B cell (primary cell): ENCODE measurements around the gene ANP32A. TPM values are rescaled to one million over a fixed set of nuclear protein-coding genes. Genes with fewer than 3 reads are reported as not detected.

Experiments used
- ATAC-seq: fragments of 200-7000 bp; cut with Tn5 transposase; one replicate; pipeline ENCODE4 v1.10.0; 2021; ENCODE audit warnings: low read depth, mild to moderate bottlenecking, moderate number of reproducible peaks, moderate library complexity
- CTCF ChIA-PET: fragments of 350-600 bp; sonication (Branson Sonifier 250); formaldehyde crosslinking; loops from one replicate; lab custom pipeline; 2021; ENCODE audit warnings: antibody characterized with exemption, inconsistent platforms; lab: Charles Lee
- POLR2A ChIA-PET: fragments of 350-600 bp; sonication (Branson Sonifier 250); formaldehyde crosslinking; loops from one replicate; lab custom pipeline; 2021; ENCODE audit warnings: antibody characterized with exemption; lab: Charles Lee
- DNase-seq: peaks from one replicate; pipeline ENCODE4 v3.0.0; 2013
- H2AFZ ChIP-seq: 2 replicates; pipeline ENCODE4 v1.6.1; 2012; ENCODE audit warnings: mild to moderate bottlenecking, low read depth, low read length; ENCODE audit not compliant: insufficient read depth, poor library complexity, severe bottlenecking
- H3K27ac ChIP-seq, 2 donors: 1 replicate in 1 of 2; 2 replicates in 1 of 2; pipeline ENCODE4 v1.5.1; 2012 to 2013; ENCODE audit warnings: low read length in 2 of 2, mild to moderate bottlenecking in 2 of 2, moderate library complexity in 1 of 2
- H3K27me3 ChIP-seq, 4 experiments: fragments of 200-600 bp in 1 of 4; sonication (generic) in 1 of 4; replicated peaks in 1 of 4; 1 replicate in 2 of 4; 2 replicates in 2 of 4; pipeline versions ENCODE4 v1.6.1 to v1.7.0; 2013 to 2016; ENCODE audit warnings: low read length in 3 of 4, mild to moderate bottlenecking in 2 of 4, mixed read lengths in 1 of 4, moderate library complexity in 1 of 4; ENCODE audit not compliant: insufficient read depth in 4 of 4, control insufficient read depth in 3 of 4; ENCODE audit errors: control extremely low read depth in 1 of 4
- H3K36me3 ChIP-seq, 2 experiments: replicated peaks in 1 of 2; 1 replicate in 1 of 2; 2 replicates in 1 of 2; pipeline versions ENCODE4 v1.6.1 to v1.7.1; 2013; ENCODE audit warnings: low read length in 1 of 2; ENCODE audit not compliant: insufficient read depth in 2 of 2, control insufficient read depth in 1 of 2; ENCODE audit errors: control extremely low read depth in 1 of 2, extremely low read depth in 1 of 2
- H3K4me1 ChIP-seq, 2 donors: fragments of 200-600 bp in 1 of 2; sonication (generic) in 1 of 2; 1 replicate in 1 of 2; 2 replicates in 1 of 2; pipeline versions ENCODE4 v1.5.1 to v1.6.1; 2013 to 2017; ENCODE audit warnings: low read length in 2 of 2; ENCODE audit not compliant: control insufficient read depth in 2 of 2, insufficient read depth in 2 of 2
- H3K4me2 ChIP-seq: replicated peaks from 2 replicates; pipeline ENCODE3; 2012; ENCODE audit warnings: mild to moderate bottlenecking, low read depth, low read length; ENCODE audit not compliant: poor library complexity, severe bottlenecking
- H3K4me3 ChIP-seq, 5 experiments: fragments of 200-600 bp in 1 of 5; sonication (generic) in 1 of 5; 1 replicate in 3 of 5; 2 replicates in 2 of 5; pipeline versions ENCODE4 v1.5.1 to v1.7.0; 2011 to 2016; ENCODE audit warnings: low read length in 4 of 5, mild to moderate bottlenecking in 4 of 5, low read depth in 2 of 5, control low read depth in 1 of 5, moderate library complexity in 1 of 5; ENCODE audit not compliant: insufficient read depth in 1 of 5; ENCODE audit errors: control extremely low read depth in 1 of 5, extremely low read depth in 1 of 5
- H3K79me2 ChIP-seq: fragments of 200-600 bp; sonication (generic); one replicate; pipeline ENCODE4 v1.6.0; 2016; ENCODE audit warnings: low read length; ENCODE audit not compliant: control insufficient read depth, insufficient read depth
- H3K9ac ChIP-seq: fragments of 200-600 bp; sonication (generic); 2 replicates; pipeline ENCODE4 v1.6.1; 2017; ENCODE audit warnings: mild to moderate bottlenecking, low read length, moderate library complexity
- H3K9me3 ChIP-seq, 3 donors: one replicate each; pipeline versions ENCODE4 v1.6.1 to v1.7.1; 2013; ENCODE audit warnings: low read length in 2 of 3; ENCODE audit not compliant: control insufficient read depth in 2 of 3, insufficient read depth in 1 of 3; ENCODE audit errors: control extremely low read depth in 1 of 3
- H4K20me1 ChIP-seq: 2 replicates; pipeline ENCODE4 v1.6.0; 2012; ENCODE audit warnings: mild to moderate bottlenecking, low read length; ENCODE audit not compliant: insufficient read depth, control insufficient read depth, poor library complexity, severe bottlenecking
- H3K27ac Mint-ChIP-seq: one replicate; pipeline ENCODE4 v1.8.0; 2021; ENCODE audit warnings: mixed read lengths
- H3K27me3 Mint-ChIP-seq: one replicate; pipeline ENCODE4 v1.8.0; 2021; ENCODE audit warnings: mixed read lengths
- H3K4me1 Mint-ChIP-seq: one replicate; pipeline ENCODE4 v1.8.0; 2021; ENCODE audit warnings: mixed read lengths
- H3K4me3 Mint-ChIP-seq: one replicate; pipeline ENCODE4 v1.8.0; 2021; ENCODE audit warnings: mixed read lengths
- H3K9me3 Mint-ChIP-seq: one replicate; pipeline ENCODE4 v1.8.0; 2022; ENCODE audit warnings: mixed read lengths; ENCODE audit not compliant: insufficient read depth
- CTCF ChIP-seq: fragments of 200-600 bp; IDR thresholded peaks from one replicate; pipeline ENCODE4 v1.8.0; 2022; ENCODE audit warnings: antibody characterized with exemption, mild to moderate bottlenecking
- EZH2 ChIP-seq: IDR thresholded peaks from 2 replicates; pipeline ENCODE4 v1.6.1; 2012; ENCODE audit warnings: borderline replicate concordance, low read depth, mild to moderate bottlenecking, moderate library complexity, low read length; ENCODE audit not compliant: insufficient read depth, poor library complexity, severe bottlenecking
- WGBS: methylation state at CpG from one replicate; pipeline ENCODE4 v1.1.5; 2013; ENCODE audit warnings: missing lambda C conversion rate; ENCODE audit not compliant: insufficient coverage; 5-methylcytosine and 5-hydroxymethylcytosine counted together
- intact Hi-C: fragments of 100-400 bp; cut with micrococcal nuclease; formaldehyde crosslinking; loops from one replicate; pipeline ENCODE4 v1.10.0; 2022
- polyA plus RNA-seq: library from polyadenylated mRNA; depleted of rRNA; stranded (reverse); fragments of >200 nt; gene quantifications from 2 replicates; pipeline ENCODE4 v1.2.3, GENCODE V29; 2012
- total RNA-seq, 2 donors: library from RNA; stranded (reverse); fragments of 120-200 nt in 1 of 2; gene quantifications; 1 replicate in 1 of 2; 2 replicates in 1 of 2; pipeline versions ENCODE4 v1.2.3 to v1.2.4, GENCODE V29; 2013 to 2022

Gene ANP32A
- total and polyA plus RNA-seq, 2 donors (not counting 1 experiment from before 2014, with no cell fraction given): 26.4 to 163 TPM

- H4K20me1 ChIP-seq: peaks cover 95% of the 10 kb centered on the region
- peaks cover 0 to 17% of the 10 kb centered on the region in 2 experiments for H3K36me3 ChIP-seq
- H3K27me3 ChIP-seq: no peaks in the 10 kb centered on the region
- no peaks in the 10 kb centered on the region for H3K9me3 ChIP-seq
- H3K4me2 ChIP-seq: no peak overlapping the region
- H3K27ac ChIP-seq: peak overlapping the region in 1 of 2 donors; percentile 37
- H3K9ac ChIP-seq: no peak overlapping the region
- no peaks in the 10 kb centered on the region for H3K9me3 Mint-ChIP-seq
- H3K27ac Mint-ChIP-seq: no peak overlapping the region
- H3K4me1 Mint-ChIP-seq: peaks cover 84% of the 10 kb centered on the region
- no peak overlapping the region for H3K4me3 ChIP-seq
- ChIA-PET POLR2A (no interaction called here), CTCF (no interaction called here)
- H3K27me3 Mint-ChIP-seq: no peaks in the 10 kb centered on the region
- intact Hi-C loops: no loop called here
- no peak overlapping the region for H3K4me3 Mint-ChIP-seq
- H2AFZ ChIP-seq: no peak overlapping the region
- DNase-seq (no peak), ATAC-seq (no peak)
- WGBS: 94% methylated on average over 4 of the region's 4 CpGs
- no peak for TF ChIP-seq CTCF
- H3K79me2 ChIP-seq: peaks cover 99% of the 10 kb centered on the region
- peaks cover 15 to 35% of the 10 kb centered on the region in 2 donors for H3K4me1 ChIP-seq
Observed at GRCh38 chr15:68801572-68802148, 19.0 kb downstream of the ANP32A start.

DNA sequence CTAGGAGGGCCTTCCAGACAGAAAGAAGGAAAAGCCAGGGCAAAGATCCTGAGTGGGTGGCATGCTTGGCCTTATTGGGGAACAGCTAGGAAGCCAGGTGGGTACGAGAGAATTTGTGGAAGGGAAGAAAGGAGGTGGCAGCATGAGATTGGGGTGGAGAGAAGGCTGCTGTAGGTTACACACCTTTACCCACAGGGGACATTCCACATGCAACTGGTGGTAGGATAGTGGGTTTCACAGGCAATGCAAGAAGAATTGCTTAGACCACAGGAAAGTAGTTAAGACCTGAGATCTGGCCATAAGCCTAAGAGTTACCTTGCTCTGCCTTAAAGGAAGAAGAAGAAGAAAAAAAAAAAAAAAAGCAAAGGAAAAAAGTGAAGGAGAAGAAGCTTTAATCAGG, 19.8 kb downstream of the ANP32A start:
- no peaks in the 10 kb centered on the region for H3K9me3 ChIP-seq
- no peaks in the 10 kb centered on the region for H3K27me3 ChIP-seq
- H3K27ac ChIP-seq: no peak overlapping the region
- no peaks in the 10 kb centered on the region for H3K27me3 Mint-ChIP-seq
- WGBS: 100% methylated on average over 1 of the region's 1 CpG
- intact Hi-C loops: no loop called here
- H3K4me3 Mint-ChIP-seq: no peak overlapping the region
- no peak overlapping the region for H3K4me2 ChIP-seq
- peaks cover 0 to 12% of the 10 kb centered on the region in 2 experiments for H3K36me3 ChIP-seq
- CTCF ChIA-PET: no interaction called here
- no peaks in the 10 kb centered on the region for H3K9me3 Mint-ChIP-seq
- ATAC-seq (no peak), DNase-seq (no peak)
- H2AFZ ChIP-seq: no peak overlapping the region
- no peak overlapping the region for H3K4me3 ChIP-seq
- no peak for TF ChIP-seq EZH2
- no peak for TF ChIP-seq CTCF
- peaks cover 99% of the 10 kb centered on the region for H3K79me2 ChIP-seq
- H3K4me1 Mint-ChIP-seq: peaks cover 84% of the 10 kb centered on the region
- POLR2A ChIA-PET: interaction anchor here (0.7 kb wide), 1 partner anchor 66 kb away, joined by 8 read pairs; no protein-coding TSS in a partner anchor
- H3K4me1 ChIP-seq: peaks cover 23 to 35% of the 10 kb centered on the region in 2 donors
- H3K27ac Mint-ChIP-seq: no peak overlapping the region
- peaks cover 95% of the 10 kb centered on the region for H4K20me1 ChIP-seq
- H3K9ac ChIP-seq: no peak overlapping the region
